Measurements from ENCODE around the gene USP9X.
"Not testable (repeated sequence)": the region's sequence is repeated elsewhere in the genome, so short reads cannot be mapped to it uniquely, and the experiment has no call there.

The USP9X gene

GRCh38 chrX:41084893-41085511, at the start of gene USP9X:
USP9X (plus strand) TSS chrX:41085445; CDS start chrX:41123629, 38,184 bp downstream.
- DNase-seq (ENCODE audit: low spot score), result peak; percentile 56

DNA sequence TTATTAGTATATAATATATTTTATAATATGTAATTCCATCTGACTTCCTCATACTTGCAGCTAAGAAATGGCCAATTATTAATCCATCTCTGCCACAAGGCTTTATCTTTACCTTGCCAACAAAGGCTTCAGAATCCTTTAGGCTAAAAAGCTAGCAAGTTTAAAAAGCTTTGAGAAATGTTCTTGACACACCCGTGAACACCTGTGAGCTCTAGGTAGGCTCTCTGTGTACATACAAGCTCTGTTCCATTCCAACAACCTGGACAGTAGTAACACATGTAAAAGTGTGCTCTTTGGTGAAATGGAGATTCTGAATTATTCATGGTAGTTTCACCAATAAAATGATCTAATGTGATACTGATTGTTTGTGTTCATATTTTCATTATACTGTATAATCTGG, 49.7 kb upstream of the USP9X start:
- no peak for DNase-seq (ENCODE audit: low spot score)

GRCh38 chrX:41036668-41037326, 48.4 kb upstream of the USP9X start:
- DNase-seq (ENCODE audit: low spot score), result no peak

GRCh38 chrX:41043196-41043595, 42.0 kb upstream of the USP9X start:
- no peak for DNase-seq (ENCODE audit: low spot score)

DNA sequence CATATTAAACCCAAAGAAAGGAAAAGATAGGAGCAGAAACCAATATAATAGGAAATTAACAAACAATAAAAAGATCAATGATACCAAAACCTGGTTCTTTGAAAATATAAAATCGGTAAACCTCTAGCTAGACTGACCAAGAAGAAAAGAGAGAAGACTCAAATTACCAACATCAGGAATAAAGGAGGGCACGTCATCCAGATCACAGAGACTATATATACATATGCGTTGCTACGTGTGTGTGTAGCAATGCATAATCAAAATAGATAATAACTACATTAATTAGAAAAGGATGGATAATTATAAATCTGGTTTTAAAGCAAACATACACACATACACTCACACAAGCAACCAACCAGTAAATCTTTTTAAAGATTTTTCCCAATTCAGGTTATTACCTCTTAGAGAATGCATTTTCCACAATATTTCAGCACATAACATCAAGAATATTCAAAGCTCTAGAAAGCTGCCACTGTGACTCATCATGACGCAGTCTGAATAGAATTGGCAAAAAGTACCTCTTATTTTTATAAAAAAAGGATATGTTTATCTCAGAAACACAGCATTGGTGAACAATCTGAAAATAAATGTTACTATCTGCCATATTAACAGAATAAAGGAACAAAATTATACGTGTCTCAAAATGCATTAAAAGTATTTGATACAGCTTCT, 41.4 kb upstream of the USP9X start:
- no peak for DNase-seq (ENCODE audit: low spot score)

GRCh38 chrX:41045960-41046567, 39.2 kb upstream of the USP9X start:
- DNase-seq (ENCODE audit: low spot score), result no peak

GRCh38 chrX:41047878-41048534, 37.2 kb upstream of the USP9X start:
- no peak for DNase-seq (ENCODE audit: low spot score)

- no peak for DNase-seq (ENCODE audit: low spot score)
Measured at GRCh38 chrX:41050359-41050758, 34.9 kb upstream of the USP9X start.

GRCh38 chrX:41051288-41051687, 34.0 kb upstream of the USP9X start:
- no peak for DNase-seq (ENCODE audit: low spot score)

GRCh38 chrX:41055740-41056139, 29.5 kb upstream of the USP9X start:
- DNase-seq (ENCODE audit: low spot score), result no peak

- DNase-seq (ENCODE audit: low spot score), result not testable (repeated sequence)
Measured at GRCh38 chrX:41063276-41063675, 22.0 kb upstream of the USP9X start.

DNA sequence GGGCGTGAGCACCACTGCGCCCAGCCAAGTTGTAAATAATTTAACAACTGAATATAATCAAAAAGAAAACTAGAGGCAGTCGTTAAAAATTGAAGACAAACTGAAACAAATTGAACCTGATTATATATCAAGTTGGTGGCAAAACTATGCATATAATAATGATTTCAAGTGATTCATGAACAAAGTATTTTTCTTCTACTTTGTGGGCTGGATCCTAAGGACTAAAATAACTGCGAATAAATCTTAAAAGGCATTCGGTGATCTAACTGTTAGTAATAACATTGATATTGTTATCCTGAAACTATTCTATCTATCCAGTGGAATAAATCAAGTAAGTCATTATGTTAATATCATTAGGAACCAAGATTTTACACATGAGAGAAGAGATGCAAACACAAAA, 21.2 kb upstream of the USP9X start:
- DNase-seq (ENCODE audit: low spot score), result no peak

DNA sequence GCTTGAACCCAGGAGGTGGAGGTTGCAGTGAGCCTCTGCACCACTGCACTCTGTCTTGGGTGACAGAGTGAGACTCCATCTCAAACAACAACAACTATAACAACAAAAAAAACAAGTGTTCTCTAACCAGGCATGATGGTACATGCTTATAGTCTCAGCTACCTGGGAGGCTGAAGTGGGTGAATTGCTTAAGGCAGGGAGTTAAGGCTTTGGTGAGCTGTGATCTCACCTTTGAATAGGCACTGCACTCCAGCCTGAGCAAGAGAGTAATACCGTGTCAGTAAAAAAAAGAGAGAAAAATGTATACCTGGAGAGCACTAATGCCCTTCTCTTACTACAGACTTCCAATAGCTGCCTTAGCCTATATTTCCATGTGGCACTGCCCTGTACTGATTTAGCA, 18.9 kb upstream of the USP9X start:
- no peak for DNase-seq (ENCODE audit: low spot score)

DNA sequence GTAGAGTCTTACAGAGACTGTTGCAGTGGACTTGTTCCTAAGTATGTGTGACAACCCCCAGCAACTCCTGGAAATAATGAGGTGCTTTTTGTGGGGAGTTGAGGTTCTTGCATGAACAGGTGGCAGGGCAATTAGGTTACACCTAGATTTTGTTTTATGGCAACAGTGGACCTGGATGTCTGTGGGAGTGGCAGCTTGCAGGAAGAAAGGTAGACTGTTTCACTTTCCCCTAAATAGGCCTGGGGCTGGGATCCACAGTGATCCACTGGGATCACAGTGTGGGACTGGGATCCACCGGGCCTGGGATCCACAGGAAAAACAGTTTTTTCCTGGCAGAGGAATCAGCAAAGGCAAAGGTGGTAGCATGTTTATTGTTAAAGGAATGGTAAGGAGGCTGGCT, 18.3 kb upstream of the USP9X start:
- no peak for DNase-seq (ENCODE audit: low spot score)

- DNase-seq (ENCODE audit: low spot score), result no peak
Measured at GRCh38 chrX:41067721-41068120, 17.5 kb upstream of the USP9X start.

DNA sequence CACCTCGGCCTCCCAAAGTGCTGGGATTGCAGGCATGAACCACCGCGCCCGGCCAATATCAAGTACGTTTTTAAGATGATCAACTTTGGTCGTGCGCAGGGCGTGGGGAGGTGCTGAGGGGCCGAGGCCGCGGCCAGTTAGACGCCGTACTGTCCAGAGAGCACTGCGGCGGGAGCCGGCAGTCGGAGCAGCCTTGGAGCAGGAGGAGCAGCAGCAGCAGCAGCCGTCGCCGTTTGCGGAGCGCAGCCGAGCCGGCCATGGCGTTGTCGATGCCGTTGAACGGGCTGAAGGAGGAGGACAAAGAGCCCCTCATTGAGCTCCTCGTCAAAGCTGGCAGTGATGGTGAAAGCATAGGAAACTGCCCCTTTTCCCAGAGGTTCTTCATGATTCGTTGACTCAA, 8.5 kb upstream of the USP9X start:
- DNase-seq (ENCODE audit: low spot score), result no peak

- no peak for DNase-seq (ENCODE audit: low spot score)
Measured at GRCh38 chrX:41081821-41082220, 3.4 kb upstream of the USP9X start.

DNA sequence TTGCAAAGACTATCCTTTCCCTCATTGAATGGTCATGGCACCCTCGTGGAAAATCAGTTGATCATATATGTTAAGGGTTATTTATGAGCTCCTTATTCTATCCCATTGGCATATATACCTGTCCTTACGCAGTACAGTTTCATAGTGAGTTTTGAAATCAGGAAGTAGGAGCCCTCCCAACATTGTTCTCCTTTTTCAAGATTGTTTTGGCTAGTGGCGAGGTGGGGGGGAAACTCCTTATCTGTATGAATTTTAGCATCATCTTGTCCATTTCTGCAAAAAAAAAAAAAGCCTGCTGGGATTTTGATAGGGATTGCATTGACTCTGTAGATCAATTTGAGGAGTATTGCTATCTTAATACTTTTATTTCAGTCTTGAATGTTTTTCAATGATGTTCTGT, 2.5 kb upstream of the USP9X start:
- no peak for DNase-seq (ENCODE audit: low spot score)

- DNase-seq (ENCODE audit: low spot score), result peak; percentile 80
Measured at GRCh38 chrX:41084044-41084892, 977 bp upstream of the USP9X start.

GRCh38 chrX:41085512-41085877, 250 bp downstream of the USP9X start:
- DNase-seq (ENCODE audit: low spot score), result no peak

DNA sequence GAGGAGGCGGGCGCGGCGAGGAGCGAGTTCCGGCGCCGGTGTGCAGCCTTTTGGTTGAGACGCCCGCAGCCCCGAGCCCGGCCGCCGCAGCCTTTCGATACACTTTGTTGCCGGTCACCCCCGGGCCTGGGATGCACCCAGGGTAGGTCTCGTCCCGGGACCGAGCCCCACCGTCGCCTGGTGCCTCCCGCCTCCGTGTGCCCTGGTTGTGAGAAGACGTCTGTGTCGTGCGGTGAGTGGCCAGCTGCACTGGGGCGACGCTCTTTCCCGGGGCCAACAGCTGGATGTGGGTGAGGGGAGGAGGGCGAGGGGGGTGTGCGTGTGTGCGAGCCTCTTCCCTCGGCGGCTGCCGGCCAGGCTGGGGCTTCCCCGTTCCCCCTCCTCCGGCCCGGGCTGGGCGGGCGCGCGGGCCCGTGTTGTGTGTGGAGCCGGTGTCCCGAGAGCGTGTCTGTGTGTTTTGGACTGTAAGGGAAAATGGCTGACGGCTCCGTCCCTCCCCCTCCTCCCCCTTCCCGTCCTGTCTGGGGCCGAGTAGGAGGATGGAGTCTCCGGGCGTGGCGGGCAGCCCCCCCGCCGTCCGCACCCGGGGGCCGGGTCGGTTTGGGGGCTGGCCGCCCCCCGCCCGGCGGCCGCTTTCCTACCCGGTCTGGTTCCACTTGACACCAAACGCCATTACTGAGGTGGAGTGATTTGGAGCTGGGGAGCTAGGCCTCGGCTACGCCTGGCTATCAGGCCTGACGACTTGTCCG, 807 bp downstream of the USP9X start:
- no peak for DNase-seq (ENCODE audit: low spot score)
